HepG2 (cell line): ENCODE data around the gene TLE1. TPM values are rescaled to one million over a fixed set of nuclear protein-coding genes. Genes with fewer than 3 reads are reported as not detected.

Experiments
- ATAC-seq: fragments of 200-7000 bp; cut with Tn5 transposase; 3 replicates; pipeline ENCODE4 v1.9.1; 2020; ENCODE audit warnings: mild to moderate bottlenecking, moderate library complexity
- BruUV-seq: library from RNA; stranded (reverse); fragments of 400-500 nt; replicated peaks from 2 replicates; lab custom pipeline; 2021; lab: Mats Ljungman, UMichigan
- CTCF ChIA-PET: fragments of 300-600 bp; formaldehyde crosslinking; extraction: SDS; loops from one replicate; lab custom pipeline; 2021; ENCODE audit warnings: low total read pairs, inconsistent platforms, low intra/inter-chr PET ratio; lab: Yijun Ruan, JAX
- POLR2A ChIA-PET: fragments of 350-600 bp; sonication (Branson Sonifier 250); formaldehyde crosslinking; loops from one replicate; lab custom pipeline; 2020; ENCODE audit warnings: antibody characterized with exemption, inconsistent platforms; lab: Yijun Ruan, JAX
- DNase-seq: peaks from one replicate; pipeline ENCODE4 v3.0.0-alpha.2; 2015; ENCODE audit warnings: low spot score
- FAIRE-seq: peaks from 3 replicates; lab custom pipeline; 2011; peaks lifted over from hg19 to GRCh38; lab: Jason Lieb, UNC
- H2AFZ ChIP-seq: one replicate; pipeline ENCODE4 v1.6.1; 2011; ENCODE audit warnings: low read length, inconsistent platforms
- H3K27ac ChIP-seq: fragments of 300-600 bp; 3 replicates; pipeline ENCODE4 v1.8.0; 2011; ENCODE audit warnings: mixed run types, mild to moderate bottlenecking, mixed read lengths, low read length, inconsistent platforms; ENCODE audit not compliant: insufficient read depth; ENCODE audit errors: extremely low read length
- H3K27me3 ChIP-seq, 2 experiments: fragments of 200-600 bp in 1 of 2; 2 replicates in 1 of 2; 3 replicates in 1 of 2; pipeline versions ENCODE4 v1.6.0 to v1.8.0; 2011; ENCODE audit warnings: low read length in 2 of 2, mild to moderate bottlenecking in 2 of 2, moderate library complexity in 2 of 2, inconsistent platforms in 1 of 2; ENCODE audit not compliant: insufficient read depth in 2 of 2, control insufficient read depth in 1 of 2
- H3K36me3 ChIP-seq, 2 experiments: fragments of 200-600 bp in 1 of 2; replicated peaks in 1 of 2; 2 replicates in 1 of 2; 3 replicates in 1 of 2; pipeline versions ENCODE4 v1.5.1 to v1.8.0; 2011; ENCODE audit warnings: low read length in 2 of 2, inconsistent platforms in 1 of 2; ENCODE audit not compliant: insufficient read depth in 2 of 2, control insufficient read depth in 1 of 2
- H3K4me1 ChIP-seq: 2 replicates; pipeline ENCODE4 v1.5.1; 2012; ENCODE audit warnings: low read length, inconsistent platforms; ENCODE audit not compliant: insufficient read depth
- H3K4me2 ChIP-seq: 2 replicates; pipeline ENCODE4 v1.6.0; 2011; ENCODE audit warnings: low read depth, low read length, inconsistent platforms
- H3K4me3 ChIP-seq, 3 experiments: fragments of 200-600 bp in 1 of 3; sonication (generic), shearing (Covaris generic) in 1 of 3; replicated peaks in 1 of 3; 2 replicates each; pipeline ENCODE4 v1.5.1; 2011 to 2016; ENCODE audit warnings: low read length in 3 of 3, inconsistent platforms in 2 of 3, low read depth in 2 of 3, mild to moderate bottlenecking in 2 of 3, control low read depth in 1 of 3, mixed read lengths in 1 of 3; ENCODE audit not compliant: insufficient read depth in 1 of 3
- H3K79me2 ChIP-seq: one replicate; pipeline ENCODE4 v1.6.1; 2011; ENCODE audit warnings: low read length, inconsistent platforms; ENCODE audit not compliant: insufficient read depth
- H3K9ac ChIP-seq: 2 replicates; pipeline ENCODE4 v1.6.0; 2011; ENCODE audit warnings: mild to moderate bottlenecking, low read depth, low read length, inconsistent platforms; ENCODE audit not compliant: insufficient read depth
- H3K9me3 ChIP-seq: 2 replicates; pipeline ENCODE4 v1.5.1; 2012; ENCODE audit warnings: mild to moderate bottlenecking, low read length
- H4K20me1 ChIP-seq: 2 replicates; pipeline ENCODE4 v1.6.0; 2011; ENCODE audit warnings: inconsistent platforms, mild to moderate bottlenecking, low read length, moderate library complexity; ENCODE audit not compliant: insufficient read depth
- KDM1A ChIP-seq: IDR thresholded peaks from 2 replicates; pipeline ENCODE4 v1.6.1; 2016; ENCODE audit warnings: missing compliant biosample characterization
- MYC ChIP-seq: sonication (generic); formaldehyde crosslinking; IDR thresholded peaks from 2 replicates; pipeline ENCODE4 v1.9.0; 2021; ENCODE audit warnings: missing genetic modification reagents, borderline replicate concordance
- RCOR2 ChIP-seq: IDR thresholded peaks from 2 replicates; pipeline ENCODE4 v1.6.1; 2016; ENCODE audit warnings: missing biosample characterization, missing genetic modification reagents
- SMAD3 ChIP-seq: sonication (generic); formaldehyde crosslinking; IDR thresholded peaks from 2 replicates; pipeline ENCODE4 v1.4.0; 2020; ENCODE audit warnings: missing genetic modification reagents
- ZMYM3 ChIP-seq: sonication (generic); formaldehyde crosslinking; IDR thresholded peaks from 2 replicates; pipeline ENCODE4 v1.5.1; 2020; ENCODE audit warnings: mild to moderate bottlenecking, missing genetic modification reagents
- ZNF251 ChIP-seq: sonication (generic); formaldehyde crosslinking; IDR thresholded peaks from 2 replicates; pipeline ENCODE4 v1.9.0; 2021; ENCODE audit warnings: mild to moderate bottlenecking, missing genetic modification reagents
- ZNF557 ChIP-seq: sonication (generic); formaldehyde crosslinking; IDR thresholded peaks from 2 replicates; pipeline ENCODE4 v1.4.0; 2020; ENCODE audit warnings: missing genetic modification reagents
- ZNF768 ChIP-seq: sonication (generic); formaldehyde crosslinking; IDR thresholded peaks from 2 replicates; pipeline ENCODE4 v1.4.0; 2020; ENCODE audit warnings: missing genetic modification reagents
- ZSCAN20 ChIP-seq: sonication (generic); formaldehyde crosslinking; IDR thresholded peaks from 2 replicates; pipeline ENCODE4 v1.4.0; 2020; ENCODE audit warnings: missing genetic modification reagents, mild to moderate bottlenecking, borderline replicate concordance
- WGBS: methylation state at CpG from one replicate; pipeline ENCODE4 v1.1.6; 2017; ENCODE audit warnings: low lambda C conversion rate; 5-methylcytosine and 5-hydroxymethylcytosine counted together
- in situ Hi-C: cut with HindIII; loops from 2 replicates; pipeline ENCODE4 v1.10.0; 2017; ENCODE audit warnings: low pct_unique_long_range_greater_than_20kb; ENCODE audit not compliant: extremely low pct_ligation_motif_present
- intact Hi-C: fragments of 100-400 bp; cut with micrococcal nuclease; formaldehyde crosslinking; loops from one replicate; pipeline ENCODE4 v1.10.0; 2022; ENCODE audit not compliant: unreplicated experiment
- polyA plus RNA-seq, 8 experiments: library from polyadenylated mRNA; depleted of rRNA in 3 of 8; stranded (reverse) in 7 of 8; unstranded in 1 of 8; fragments of >200 nt; fragmentation: Illumina TruSeq in 4 of 8; extraction: Trizol in 4 of 8; gene quantifications; 2 replicates each; pipeline versions ENCODE4 v1.2.1 to v1.2.3, GENCODE V29; 2011 to 2016; ENCODE audit warnings: low read depth in 4 of 8, missing spikeins in 1 of 8, mixed read lengths in 1 of 8; ENCODE audit not compliant: insufficient read depth in 1 of 8
- total RNA-seq, 5 experiments: library from RNA; depleted of rRNA; stranded (reverse); fragments of >200 nt; fragmentation: Illumina TruSeq; extraction: Trizol; gene quantifications; 2 replicates each; pipeline ENCODE4 v1.2.3, GENCODE V29; 2016; ENCODE audit warnings: low read depth in 1 of 5
- TF ChIP-seq, protein P1 (sequence below): sonication (generic); formaldehyde crosslinking; IDR thresholded peaks from 2 replicates; pipeline ENCODE4 v1.4.0; 2020; ENCODE audit warnings: mild to moderate bottlenecking, missing genetic modification reagents, borderline replicate concordance

The TLE1 gene
- total and polyA plus RNA-seq, 2 of the 13 experiments (the other 11 are each of a cell fraction or from before 2014, with no cell fraction given): 35.9 to 109 TPM

DNA sequence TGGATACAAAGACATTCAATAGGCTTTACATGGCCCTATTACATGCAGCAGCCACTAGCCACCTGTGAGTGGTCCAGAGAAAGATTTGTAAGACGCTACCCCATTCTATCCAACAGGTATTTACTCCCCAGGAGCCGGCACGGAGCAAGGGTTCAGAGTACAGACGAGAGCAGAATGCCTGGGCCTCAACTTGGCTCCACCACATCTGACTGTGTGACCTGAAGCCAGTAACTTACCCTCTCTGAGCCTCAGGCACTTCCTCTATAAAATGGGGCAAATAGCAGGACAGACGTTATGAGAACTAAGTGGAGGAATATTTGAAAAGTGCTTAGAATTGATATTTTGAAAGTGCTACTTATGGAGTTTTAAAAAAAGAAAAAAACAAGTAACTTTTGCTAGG lies 100.0 kb downstream of the TLE1 start:
- intact Hi-C loops: loop anchor here (2.0 to 5.0 kb wide), 3 partner anchors 21 to 67 kb away; no protein-coding TSS in a partner anchor
- H3K36me3 ChIP-seq: peaks cover 12 to 62% of the 10 kb centered on the region in 2 experiments

More for the DNA sequence above, 100.0 kb downstream of the TLE1 start:
- in situ Hi-C loops: no loop called here
- Histone ChIP-seq H3K9me3 (no peaks in the 10 kb centered on the region), H4K20me1 (no peaks in the 10 kb centered on the region), H3K4me1 (peaks cover 95% of the 10 kb centered on the region), H3K4me2 (peak overlapping the region; percentile 65), H3K27me3 (no peaks in the 10 kb centered on the region), H3K4me3 (no peak overlapping the region), H3K9ac (peak overlapping the region; percentile 67; the same call in 1 of the 2 replicates), H3K27ac (peak overlapping the region; percentile 99), H2AFZ (no peak overlapping the region), H3K79me2 (no peaks in the 10 kb centered on the region)
- BruUV-seq: no TSS peak
- CTCF ChIA-PET: no interaction called here
- no peak for ATAC-seq
- POLR2A ChIA-PET: interaction anchor here (1.8 to 2.8 kb wide), 7 partner anchors 12 to 97 kb away, joined by 5 to 37 read pairs (median 14); no protein-coding TSS in a partner anchor
- WGBS: 51% methylated on average over 5 of the region's 5 CpGs
- peak; percentile 95 for TF ChIP-seq ZMYM3 (CRISPR knock-in tag)
- peak; percentile 97 for TF ChIP-seq ZNF768 (CRISPR knock-in tag)
- peak; percentile 73; the same call in 1 of the 2 replicates for TF ChIP-seq KDM1A (CRISPR knock-in tag)
- TF ChIP-seq MYC (CRISPR knock-in tag): 0 out of 2 replicates have a peak, but pooled peaks have one; percentile 11
- no peak for TF ChIP-seq ZNF251
- TF ChIP-seq, protein P1, sequence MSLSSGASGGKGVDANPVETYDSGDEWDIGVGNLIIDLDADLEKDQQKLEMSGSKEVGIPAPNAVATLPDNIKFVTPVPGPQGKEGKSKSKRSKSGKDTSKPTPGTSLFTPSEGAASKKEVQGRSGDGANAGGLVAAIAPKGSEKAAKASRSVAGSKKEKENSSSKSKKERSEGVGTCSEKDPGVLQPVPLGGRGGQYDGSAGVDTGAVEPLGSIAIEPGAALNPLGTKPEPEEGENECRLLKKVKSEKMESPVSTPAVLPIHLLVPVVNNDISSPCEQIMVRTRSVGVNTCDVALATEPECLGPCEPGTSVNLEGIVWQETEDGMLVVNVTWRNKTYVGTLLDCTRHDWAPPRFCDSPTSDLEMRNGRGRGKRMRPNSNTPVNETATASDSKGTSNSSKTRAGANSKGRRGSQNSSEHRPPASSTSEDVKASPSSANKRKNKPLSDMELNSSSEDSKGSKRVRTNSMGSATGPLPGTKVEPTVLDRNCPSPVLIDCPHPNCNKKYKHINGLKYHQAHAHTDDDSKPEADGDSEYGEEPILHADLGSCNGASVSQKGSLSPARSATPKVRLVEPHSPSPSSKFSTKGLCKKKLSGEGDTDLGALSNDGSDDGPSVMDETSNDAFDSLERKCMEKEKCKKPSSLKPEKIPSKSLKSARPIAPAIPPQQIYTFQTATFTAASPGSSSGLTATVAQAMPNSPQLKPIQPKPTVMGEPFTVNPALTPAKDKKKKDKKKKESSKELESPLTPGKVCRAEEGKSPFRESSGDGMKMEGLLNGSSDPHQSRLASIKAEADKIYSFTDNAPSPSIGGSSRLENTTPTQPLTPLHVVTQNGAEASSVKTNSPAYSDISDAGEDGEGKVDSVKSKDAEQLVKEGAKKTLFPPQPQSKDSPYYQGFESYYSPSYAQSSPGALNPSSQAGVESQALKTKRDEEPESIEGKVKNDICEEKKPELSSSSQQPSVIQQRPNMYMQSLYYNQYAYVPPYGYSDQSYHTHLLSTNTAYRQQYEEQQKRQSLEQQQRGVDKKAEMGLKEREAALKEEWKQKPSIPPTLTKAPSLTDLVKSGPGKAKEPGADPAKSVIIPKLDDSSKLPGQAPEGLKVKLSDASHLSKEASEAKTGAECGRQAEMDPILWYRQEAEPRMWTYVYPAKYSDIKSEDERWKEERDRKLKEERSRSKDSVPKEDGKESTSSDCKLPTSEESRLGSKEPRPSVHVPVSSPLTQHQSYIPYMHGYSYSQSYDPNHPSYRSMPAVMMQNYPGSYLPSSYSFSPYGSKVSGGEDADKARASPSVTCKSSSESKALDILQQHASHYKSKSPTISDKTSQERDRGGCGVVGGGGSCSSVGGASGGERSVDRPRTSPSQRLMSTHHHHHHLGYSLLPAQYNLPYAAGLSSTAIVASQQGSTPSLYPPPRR: 0 out of 2 replicates have a peak, but pooled peaks have one; percentile 24
- peak; percentile 69; the same call in 1 of the 2 replicates for TF ChIP-seq RCOR2 (CRISPR knock-in tag)
- no peak for TF ChIP-seq ZSCAN20 (CRISPR knock-in tag)
- no peak for TF ChIP-seq ZNF557 (CRISPR knock-in tag)
- TF ChIP-seq SMAD3 (CRISPR knock-in tag): no peak
- TF ChIP-seq, all 625 proteins: peak for 6
- FAIRE-seq: no peak
- no peak for DNase-seq
